GM10266 (cell line): ENCODE measurements around the gene KIF6.

ENCODE experiments used
- DNase-seq: peaks from one replicate; pipeline ENCODE4 v3.0.0; 2012; ENCODE audit errors: extremely low spot score
- TF ChIP-seq, protein P1 (sequence below): IDR thresholded peaks from 2 replicates; pipeline ENCODE4 v1.5.1; 2012; ENCODE audit warnings: mild to moderate bottlenecking, low read depth; ENCODE audit not compliant: control insufficient read depth, insufficient read depth; ENCODE audit errors: missing control alignments

KIF6 gene, protein sequence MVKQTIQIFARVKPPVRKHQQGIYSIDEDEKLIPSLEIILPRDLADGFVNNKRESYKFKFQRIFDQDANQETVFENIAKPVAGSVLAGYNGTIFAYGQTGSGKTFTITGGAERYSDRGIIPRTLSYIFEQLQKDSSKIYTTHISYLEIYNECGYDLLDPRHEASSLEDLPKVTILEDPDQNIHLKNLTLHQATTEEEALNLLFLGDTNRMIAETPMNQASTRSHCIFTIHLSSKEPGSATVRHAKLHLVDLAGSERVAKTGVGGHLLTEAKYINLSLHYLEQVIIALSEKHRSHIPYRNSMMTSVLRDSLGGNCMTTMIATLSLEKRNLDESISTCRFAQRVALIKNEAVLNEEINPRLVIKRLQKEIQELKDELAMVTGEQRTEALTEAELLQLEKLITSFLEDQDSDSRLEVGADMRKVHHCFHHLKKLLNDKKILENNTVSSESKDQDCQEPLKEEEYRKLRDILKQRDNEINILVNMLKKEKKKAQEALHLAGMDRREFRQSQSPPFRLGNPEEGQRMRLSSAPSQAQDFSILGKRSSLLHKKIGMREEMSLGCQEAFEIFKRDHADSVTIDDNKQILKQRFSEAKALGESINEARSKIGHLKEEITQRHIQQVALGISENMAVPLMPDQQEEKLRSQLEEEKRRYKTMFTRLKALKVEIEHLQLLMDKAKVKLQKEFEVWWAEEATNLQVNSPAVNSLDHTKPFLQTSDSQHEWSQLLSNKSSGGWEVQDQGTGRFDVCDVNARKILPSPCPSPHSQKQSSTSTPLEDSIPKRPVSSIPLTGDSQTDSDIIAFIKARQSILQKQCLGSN

GRCh38 chr6:39724787-39725631, at the start of gene KIF6:
Gene KIF6 (minus strand): TSS chr6:39725408. CDS start chr6:39725310, 98 bp downstream.
- peak; percentile 96 for DNase-seq
- TF ChIP-seq, protein P1, sequence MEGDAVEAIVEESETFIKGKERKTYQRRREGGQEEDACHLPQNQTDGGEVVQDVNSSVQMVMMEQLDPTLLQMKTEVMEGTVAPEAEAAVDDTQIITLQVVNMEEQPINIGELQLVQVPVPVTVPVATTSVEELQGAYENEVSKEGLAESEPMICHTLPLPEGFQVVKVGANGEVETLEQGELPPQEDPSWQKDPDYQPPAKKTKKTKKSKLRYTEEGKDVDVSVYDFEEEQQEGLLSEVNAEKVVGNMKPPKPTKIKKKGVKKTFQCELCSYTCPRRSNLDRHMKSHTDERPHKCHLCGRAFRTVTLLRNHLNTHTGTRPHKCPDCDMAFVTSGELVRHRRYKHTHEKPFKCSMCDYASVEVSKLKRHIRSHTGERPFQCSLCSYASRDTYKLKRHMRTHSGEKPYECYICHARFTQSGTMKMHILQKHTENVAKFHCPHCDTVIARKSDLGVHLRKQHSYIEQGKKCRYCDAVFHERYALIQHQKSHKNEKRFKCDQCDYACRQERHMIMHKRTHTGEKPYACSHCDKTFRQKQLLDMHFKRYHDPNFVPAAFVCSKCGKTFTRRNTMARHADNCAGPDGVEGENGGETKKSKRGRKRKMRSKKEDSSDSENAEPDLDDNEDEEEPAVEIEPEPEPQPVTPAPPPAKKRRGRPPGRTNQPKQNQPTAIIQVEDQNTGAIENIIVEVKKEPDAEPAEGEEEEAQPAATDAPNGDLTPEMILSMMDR = no peak

GRCh38 chr6:39773782-39774181, 48.6 kb upstream of the KIF6 start:
- DNase-seq = no peak
- TF ChIP-seq, protein P1 = no peak

GRCh38 chr6:39772559-39773273, 47.5 kb upstream of the KIF6 start:
- TF ChIP-seq, protein P1 = no peak

GRCh38 chr6:39770446-39770845, 45.2 kb upstream of the KIF6 start:
- TF ChIP-seq, protein P1 = no peak
- DNase-seq = no peak

More at GRCh38 chr6:39772559-39773273, 47.5 kb upstream of the KIF6 start:
- DNase-seq = no peak

DNA sequence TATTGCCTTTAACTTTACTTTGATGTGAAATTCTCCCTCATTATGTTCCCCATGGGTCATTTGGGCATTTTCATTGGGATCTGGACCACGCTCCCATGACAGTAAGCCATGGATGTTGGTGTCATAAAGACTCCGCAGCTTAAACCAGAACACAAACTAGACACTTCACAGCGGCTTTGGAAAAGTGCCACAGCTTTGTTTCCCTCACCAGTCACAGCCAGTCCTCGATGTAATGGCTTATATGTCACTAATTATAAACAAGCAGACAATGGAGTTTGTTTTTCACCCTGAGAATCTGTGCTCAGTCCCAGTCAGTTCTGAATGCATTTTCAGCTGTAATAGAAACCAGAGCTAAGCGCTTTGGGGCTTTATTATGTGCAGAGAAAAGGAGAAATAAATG, 43.8 kb upstream of the KIF6 start:
- TF ChIP-seq, protein P1 = no peak
- no peak for DNase-seq

- TF ChIP-seq, protein P1 = no peak
- DNase-seq = no peak
These were observed 40.4 kb upstream of the KIF6 start for GRCh38 chr6:39765508-39766065.
